DMS114 treated with DMSO at 0.1 percent for 48 hours (cell line): Measurements from ENCODE around the gene SRRM2.

Experiments used
- DNase-seq: peaks from one replicate; lab custom pipeline; 2025; ENCODE audit not compliant: unreplicated experiment; lab: John Stamatoyannopoulos, UW

Gene SRRM2

DNA sequence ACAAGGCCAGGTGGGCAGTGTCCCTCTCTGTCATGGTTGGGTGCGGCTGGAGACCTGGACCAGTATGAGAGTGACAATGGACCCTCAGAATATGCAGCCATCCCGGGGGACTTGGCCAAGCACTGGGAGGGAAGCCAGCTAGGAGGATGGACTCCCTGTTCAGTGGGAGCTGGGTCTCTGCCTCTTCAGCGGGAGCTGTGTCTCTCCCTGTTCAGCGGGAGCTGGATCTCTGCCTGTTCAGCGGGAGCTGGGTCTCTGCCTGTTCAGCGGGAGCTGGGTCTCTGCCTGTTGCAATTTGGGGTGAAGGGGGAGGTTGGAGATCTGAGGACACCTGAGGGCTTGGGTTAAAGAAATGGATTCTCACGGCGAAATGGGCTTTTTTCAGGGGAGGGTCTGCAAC is 38.7 kb downstream of the SRRM2 start:
- no peak for DNase-seq

DNA sequence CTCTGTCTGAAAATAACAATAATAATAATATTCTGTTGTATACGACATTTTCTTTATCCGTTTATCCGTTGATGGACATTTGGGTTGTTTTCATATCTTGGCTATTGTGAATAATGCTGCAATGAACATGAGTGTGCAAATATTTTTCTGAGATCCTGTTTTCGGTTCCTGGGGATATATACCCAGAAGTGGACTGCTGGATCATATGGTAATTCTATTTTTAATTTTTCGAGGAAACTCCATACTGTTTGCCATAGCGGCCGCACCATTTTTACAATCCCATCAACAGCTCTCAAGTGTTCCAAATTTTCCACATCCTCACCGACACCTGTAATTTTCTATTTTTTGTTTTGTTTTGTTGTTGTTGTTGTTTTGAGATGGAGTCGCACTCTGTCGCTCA is 40.5 kb downstream of the SRRM2 start:
- DNase-seq = no peak

DNA sequence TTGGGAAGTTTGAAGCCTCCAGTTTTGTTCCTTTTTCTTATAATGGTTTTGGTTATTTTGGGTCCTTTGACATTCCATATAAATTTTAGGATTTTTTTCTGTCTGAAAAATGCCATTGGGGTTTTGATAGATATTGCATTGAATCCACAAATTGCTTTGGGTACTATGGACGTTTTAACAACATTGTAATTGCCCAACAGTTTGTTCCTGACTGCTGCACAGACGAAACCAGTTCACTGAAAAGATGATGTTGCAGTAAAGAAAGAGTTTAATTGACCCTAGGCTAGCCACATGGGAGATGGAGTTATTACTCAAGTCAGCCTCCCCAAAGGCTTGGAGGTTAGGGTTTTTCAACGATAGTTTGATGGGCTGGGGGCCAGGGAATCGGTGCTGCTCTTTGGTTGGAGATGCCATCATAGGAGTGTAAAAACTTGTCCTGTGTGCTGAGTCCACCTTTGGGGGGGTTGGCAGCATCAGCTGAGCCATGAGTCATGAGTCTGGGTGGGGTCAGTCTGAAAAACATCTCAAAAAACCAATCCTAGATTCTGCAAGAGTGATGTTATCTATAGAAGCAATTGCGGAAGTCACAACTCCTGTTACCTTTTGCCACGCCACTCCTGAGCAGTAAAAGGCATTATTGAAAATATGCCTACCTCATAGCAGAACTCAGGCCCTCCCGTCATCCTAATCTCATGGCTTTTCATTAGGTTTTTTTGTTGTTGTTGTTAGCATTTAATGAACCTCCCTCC is 43.1 kb downstream of the SRRM2 start:
- no peak for DNase-seq

DNA sequence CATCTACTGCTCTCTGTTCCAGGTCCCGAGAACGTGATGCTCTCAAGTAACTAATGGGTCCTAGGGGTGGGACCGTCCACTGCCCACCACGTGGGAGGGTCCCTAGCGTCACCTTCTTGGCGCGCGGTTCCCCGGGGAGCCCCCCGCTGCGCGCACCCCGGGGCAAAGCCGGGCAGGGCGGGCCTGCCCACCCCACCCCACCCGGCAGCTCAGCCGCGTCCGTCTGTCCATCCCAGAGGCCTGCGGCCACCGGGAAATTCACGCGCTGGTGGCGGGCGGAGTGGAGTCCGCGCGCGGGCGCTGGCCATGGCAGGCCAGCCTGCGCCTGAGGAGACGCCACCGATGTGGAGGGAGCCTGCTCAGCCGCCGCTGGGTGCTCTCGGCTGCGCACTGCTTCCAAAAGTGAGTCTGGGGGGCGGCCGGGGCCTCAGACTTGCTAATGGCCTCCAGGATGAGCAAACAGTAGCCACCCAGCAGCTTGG is 46.3 kb downstream of the SRRM2 start:
- no peak for DNase-seq

DNA sequence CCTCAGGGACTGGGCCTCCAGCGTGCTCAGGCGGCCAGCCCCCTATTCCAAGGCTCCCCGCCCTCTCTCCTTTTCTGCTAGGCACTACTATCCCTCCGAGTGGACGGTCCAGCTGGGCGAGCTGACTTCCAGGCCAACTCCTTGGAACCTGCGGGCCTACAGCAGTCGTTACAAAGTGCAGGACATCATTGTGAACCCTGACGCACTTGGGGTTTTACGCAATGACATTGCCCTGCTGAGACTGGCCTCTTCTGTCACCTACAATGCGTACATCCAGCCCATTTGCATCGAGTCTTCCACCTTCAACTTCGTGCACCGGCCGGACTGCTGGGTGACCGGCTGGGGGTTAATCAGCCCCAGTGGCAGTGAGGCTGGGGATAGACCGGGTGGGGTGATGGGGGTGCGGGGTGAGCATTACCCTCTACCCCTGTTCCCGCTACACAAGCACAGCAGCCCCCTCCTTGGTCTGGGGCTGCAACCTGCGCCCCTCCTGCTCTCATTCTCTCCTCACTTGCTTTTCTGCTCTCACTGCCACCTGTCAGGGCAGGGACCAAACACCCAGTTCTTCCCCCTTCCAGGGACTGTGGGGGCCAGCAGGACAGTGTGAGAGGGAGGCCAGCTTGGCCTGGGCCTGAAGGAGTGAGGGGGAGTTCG is 46.9 kb downstream of the SRRM2 start:
- no peak for DNase-seq

DNA sequence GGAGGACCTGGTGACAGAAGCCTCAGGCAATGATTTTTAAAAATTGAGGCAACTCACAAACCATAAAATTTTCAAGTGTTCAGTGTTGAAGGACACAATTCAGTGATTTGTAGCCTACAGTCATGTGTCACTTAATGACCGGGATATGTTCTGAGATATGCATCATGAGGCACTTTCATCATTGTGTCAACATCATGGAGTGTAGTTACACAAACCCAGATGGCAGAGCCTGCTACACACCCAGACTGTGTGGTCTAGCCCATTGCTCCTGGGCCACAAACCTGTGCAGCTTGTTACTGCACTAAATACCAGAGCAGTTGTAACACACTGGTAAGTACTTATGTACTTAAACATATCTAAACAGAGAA is 47.4 kb downstream of the SRRM2 start:
- no peak for DNase-seq

DNA sequence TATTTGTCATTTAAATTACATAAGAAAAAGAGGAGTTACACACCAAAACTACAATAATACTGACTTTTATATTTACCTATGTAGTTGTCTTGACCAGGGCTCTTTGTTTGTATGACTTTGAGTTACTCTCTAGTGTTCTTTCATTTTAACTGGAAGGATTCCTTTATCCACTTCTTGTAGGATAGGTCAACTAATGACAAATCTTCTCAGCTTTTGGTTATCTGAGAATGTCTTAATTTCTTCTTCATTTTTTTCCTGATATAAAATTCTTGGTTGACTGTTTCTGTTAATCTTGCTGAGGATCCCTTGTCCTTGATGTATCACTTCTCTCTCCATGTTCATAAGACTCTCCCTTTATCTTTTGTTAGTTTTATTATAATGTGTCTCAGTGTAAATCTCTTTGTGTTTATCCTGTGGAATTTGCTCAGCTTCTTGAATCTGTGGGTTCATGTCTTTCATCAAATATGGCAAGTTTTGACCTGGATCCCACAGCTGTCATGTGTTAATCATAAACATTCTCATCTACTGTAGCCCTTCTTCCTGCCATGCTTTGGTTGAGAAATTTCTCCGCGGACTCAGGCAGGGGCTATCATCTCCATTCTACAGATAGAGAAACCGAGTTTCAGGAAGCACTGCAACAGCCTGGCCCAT is 51.2 kb downstream of the SRRM2 start:
- DNase-seq = no peak

DNA sequence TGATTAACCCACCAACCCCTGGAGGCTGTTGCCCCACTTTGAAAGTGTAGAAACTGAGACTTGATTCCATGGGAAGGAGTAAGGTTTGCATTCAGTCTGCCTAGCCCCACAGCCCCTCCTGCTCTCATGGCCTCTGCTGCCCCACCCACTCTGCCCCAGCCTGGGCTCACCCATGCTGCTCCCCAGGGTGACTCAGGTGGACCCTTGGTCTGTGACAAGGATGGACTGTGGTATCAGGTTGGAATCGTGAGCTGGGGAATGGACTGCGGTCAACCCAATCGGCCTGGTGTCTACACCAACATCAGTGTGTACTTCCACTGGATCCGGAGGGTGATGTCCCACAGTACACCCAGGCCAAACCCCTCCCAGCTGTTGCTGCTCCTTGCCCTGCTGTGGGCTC is 52.3 kb downstream of the SRRM2 start:
- no peak for DNase-seq

DNA sequence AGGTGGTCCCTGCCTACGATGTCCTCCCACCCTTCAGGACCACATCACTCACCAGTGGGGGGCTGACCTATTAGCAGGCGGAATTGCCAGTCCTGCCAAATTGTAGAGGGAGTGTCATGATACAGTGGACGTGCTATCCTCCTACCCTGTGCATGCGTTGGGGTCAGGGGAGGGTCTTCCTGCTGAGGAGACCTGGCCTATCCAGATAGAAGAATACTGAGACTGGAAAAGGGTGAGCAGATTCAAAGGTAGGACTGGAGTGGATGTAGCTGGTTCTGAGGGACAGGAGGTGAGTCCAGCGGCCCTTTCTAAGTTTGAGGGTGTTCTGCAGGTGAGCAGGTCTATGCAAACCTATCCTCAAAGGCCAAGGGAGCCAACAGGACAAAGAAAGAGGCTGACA is 53.8 kb downstream of the SRRM2 start:
- no peak for DNase-seq

DNA sequence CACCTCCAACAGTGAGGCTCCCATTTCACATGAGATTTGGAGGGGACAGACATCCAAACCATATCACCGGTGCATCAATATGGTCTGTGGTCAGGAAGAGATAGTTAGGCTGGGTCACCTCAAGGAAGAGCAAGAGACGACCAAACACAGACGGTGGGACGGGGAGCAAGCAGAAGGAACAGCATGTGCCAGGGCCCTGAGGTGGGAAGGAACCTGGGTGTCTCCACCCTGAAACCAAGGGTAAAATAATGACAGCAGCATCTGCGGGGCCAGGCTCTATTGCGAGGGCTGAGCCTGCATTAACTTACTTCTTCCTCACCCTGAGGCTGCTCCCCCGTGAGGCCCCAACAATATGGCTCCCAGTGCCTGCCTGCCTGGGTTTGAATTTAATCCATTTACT is 55.7 kb downstream of the SRRM2 start:
- DNase-seq = no peak

DNA sequence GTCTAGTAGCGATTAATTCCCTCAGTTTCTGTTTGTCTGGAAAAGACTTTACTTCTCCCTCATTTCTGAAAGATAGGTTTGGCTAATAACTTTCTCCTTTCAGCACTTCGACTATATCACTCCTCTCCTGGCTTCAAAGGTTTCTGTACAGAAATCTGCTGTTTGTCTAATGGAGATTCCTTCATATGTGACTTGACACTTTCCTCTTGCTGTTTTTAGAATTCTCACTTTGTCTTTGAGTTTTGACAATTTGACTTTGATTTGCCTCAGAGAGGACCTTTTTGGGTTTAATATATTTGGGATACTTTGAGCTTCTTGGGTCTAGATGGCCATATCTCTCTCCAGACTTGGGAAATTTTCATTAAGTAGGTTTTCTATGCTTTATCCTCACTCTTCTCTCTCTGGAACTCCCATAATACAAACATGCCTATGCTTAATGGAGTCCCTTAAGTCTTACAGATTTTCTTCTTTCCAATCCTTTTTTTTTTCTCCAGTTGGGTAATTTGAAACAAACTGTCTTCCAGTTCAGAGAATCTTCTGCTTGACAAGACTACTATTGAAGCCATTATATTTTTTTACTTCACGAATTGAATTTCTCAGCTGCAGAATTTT is 56.8 kb downstream of the SRRM2 start:
- DNase-seq = no peak

DNA sequence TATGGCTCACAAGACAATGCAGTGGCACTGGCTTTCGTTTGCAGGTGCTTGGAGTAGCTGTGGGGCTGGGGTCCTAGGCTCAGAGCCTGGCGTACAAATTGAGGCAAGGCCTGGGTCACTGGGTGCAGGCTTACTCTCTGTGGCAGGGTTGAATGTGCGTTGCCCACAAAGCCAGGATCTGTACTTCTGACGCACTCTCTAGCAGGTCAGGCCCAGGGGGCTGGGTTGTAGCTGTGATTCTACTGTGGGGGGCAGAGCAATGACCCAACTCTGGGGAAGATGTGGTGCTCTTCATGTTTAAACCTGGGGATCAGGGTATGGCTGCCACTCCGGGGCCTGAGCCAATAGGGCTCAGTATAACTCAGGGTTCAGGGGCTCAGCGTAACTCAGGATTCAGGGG is 58.2 kb downstream of the SRRM2 start:
- no peak for DNase-seq

DNA sequence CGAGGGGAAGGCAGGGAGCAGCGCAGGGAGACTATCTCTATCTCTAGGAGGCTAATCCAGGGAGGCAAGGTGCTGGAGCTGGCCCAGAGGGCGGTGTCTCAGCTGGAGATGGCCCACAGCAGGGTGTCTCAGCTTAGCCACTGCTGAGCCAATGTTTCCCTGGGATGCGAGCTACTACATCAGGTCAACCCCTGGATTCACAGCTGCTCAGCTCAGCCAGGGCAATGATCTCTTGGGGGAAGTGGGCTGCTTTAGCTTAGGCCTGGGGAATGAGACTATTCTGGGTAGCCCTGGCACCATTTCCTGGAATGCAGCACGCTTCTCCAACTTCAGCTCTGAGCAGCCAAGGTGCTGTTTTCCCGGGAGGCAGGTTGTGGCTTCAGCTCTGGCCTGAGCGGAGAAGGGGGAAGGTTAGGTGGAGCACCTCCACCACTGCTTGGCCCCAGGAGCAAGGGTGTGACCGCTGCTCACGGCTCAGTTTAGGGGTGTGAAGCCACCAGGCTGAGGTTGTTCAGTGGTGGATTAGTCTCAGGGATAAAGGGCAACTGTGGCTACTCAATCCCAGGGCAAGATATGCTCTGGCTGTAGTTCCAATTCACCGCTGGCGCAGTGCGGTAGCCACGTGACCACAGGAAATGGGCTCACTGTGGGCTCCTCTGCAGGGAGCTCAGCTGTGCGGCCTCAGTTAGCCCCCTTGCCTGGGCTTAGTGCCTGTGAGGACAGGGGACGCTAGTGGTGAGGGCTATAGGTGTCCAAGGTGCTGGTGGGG is 59.4 kb downstream of the SRRM2 start:
- DNase-seq = no peak

DNA sequence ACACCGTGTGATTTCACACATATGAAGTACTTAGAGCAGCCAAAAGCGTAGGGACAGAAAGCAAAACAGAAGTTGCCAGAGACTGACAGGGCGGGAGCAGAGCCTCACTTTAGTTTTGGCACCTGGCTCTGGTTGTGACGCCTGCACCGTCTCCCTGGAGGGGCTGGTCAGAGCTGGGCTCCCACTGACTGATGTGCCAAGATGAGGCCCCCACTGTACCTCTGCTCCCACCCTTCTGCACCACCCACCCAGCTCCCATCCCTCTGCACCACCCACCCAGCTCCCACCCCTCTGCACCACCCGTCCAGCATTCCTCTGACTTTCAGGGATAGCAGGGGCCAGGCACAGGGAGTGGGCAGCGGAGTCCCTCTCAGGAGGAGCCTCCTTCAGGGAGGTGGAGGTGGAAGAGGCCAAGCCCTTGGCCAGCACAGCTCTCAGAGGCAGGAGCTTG is 61.4 kb downstream of the SRRM2 start:
- no peak for DNase-seq

DNA sequence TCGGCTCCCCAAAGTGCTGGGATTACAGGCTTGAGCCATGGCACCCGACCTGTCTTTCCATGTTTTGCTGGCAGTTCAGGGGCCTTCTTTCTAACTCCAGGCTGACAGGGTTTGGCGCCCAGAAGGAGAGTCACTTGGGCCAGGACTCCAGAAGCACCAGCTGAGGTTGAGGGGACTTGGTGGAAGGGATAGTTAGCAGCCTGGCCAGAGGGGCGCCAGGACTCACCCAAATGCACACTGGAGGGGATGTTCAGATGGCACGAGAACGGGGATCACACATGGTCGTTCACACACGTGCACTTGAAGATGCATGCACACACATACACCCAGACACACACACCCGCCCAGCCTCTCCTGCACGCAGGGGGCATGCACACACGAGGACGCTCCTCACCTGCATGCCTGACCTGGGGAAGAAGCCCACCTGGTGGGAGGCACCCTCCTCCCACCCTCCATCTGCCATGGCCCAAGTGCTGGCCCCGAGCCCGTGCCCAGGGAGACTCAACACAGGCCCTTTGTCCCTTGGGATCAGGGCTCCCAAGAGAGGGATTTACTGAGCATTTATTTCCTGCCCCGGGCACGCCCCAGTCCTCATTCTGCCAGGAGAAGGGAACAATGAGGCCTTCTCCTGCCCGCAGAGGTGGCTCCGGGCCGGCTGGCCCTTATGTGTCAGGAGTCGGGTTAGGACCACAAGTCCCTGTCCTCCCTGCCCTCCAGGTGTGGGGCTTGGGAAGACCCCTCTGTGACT is 62.3 kb downstream of the SRRM2 start:
- no peak for DNase-seq

DNA sequence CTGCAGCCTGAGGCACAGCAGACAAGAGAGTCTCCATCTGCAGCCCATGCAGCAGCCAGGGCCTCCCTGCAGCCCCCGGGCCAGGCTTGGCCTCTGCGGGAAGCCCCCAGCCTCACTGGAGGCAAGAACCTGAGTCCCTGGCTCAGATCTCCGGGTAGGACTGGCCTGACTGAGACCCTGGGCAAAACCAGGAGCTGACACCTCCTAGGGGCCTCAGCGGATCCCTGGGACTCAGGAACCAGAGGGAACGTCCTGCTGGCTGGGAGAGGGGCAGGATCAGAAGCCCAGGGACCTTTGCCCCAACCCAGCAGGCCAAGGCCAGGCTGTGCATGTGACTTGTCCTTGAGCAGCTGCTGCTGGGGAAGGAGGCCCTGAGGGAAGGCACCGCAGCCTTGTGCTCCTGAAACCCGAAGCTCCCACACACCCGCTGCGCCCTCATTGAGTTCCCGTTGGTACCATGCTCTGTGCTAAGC is 62.9 kb downstream of the SRRM2 start:
- no peak for DNase-seq

DNA sequence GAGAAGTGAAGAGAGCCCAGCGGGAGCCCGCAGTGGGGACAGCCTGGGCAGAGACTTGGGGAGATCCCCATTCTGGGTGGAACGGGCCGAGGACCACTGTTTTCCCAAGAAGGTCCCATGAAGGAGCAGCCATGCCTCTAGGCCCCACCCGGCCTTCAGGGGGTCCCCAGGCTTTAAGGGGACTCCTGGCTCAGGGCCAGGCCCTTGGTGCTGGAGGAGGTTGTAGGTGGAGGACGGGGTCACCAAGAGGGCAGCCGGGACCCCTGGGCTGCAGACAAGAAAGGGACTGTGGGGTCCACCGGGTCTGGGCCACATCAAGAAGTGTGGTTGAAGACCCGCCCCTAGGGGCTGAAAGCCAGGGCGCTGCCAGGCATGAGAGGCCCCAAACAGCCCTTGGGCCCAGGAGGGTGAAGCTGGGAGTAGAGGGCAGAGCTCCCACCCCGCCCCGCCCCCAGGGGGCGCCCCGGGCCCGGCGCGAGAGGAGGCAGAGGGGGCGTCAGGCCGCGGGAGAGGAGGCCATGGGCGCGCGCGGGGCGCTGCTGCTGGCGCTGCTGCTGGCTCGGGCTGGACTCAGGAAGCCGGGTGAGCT is 64.4 kb downstream of the SRRM2 start, which contains the start of gene PRSS21:
PRSS21 (plus strand) TSS at position 487 of the 589 bp plus-strand sequence; CDS start at position 519, 32 bp downstream.
- DNase-seq = no peak

DNA sequence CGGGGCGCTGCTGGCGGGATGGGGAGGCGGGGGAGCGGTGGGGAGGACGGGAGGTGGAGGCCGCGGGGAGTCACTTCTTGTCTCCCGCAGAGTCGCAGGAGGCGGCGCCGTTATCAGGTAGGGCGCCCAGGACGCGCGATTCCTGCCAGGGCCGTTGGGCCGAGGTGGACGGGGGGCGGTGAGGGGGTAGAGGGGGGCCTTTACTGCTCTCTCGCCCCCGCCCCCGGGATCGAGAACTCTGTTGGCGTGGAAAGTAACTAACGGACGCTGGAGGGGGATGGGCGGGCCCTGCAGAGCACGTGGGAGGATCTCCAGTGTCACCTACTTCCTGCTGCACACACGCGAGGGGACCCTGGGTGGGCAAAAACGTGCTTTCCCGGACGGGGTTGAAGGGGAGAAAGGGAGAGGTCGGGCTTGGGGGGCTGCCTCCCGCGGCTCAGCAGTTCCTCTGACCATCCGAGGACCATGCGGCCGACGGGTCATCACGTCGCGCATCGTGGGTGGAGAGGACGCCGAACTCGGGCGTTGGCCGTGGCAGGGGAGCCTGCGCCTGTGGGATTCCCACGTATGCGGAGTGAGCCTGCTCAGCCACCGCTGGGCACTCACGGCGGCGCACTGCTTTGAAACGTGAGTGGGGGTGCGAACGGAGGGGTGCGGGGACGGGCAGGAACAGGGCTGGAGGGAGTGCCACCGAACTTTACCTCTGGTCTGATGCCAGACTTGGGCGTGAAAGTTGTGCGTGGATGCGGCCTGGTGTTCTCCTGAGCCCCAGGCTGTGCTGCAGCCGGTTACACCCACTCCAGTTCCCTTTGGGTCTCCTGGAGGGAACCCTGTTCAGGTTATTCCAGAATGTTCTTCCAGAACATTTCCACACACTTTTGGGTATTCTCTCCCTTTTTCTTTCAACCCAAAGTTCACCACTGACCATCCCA is 65.2 kb downstream of the SRRM2 start:
- no peak for DNase-seq
